SK-N-SH treated with all-trans-retinoic acid at 6 μM for 48 hours (cell line): ENCODE results near the gene MRPL9.

Experiments used
- ZFP3 ChIP-seq: fragments of 250-450 bp; sonication (Bioruptor Pico); IDR thresholded peaks from 2 replicates; pipeline ENCODE4 v1.5.0; 2020; ENCODE audit warnings: mild to moderate bottlenecking, moderate library complexity
- ZFP30 ChIP-seq: fragments of 450-650 bp; formaldehyde crosslinking; IDR thresholded peaks from 2 replicates; pipeline ENCODE4 v1.5.0; 2022; ENCODE audit warnings: mild to moderate bottlenecking, moderate library complexity
- ZNF8 ChIP-seq: fragments of 450-650 bp; formaldehyde crosslinking; IDR thresholded peaks from 2 replicates; pipeline ENCODE4 v1.5.0; 2020; ENCODE audit warnings: mild to moderate bottlenecking, moderate library complexity
- TF ChIP-seq, protein P1 (sequence below): fragments of 250-450 bp; sonication (Bioruptor Pico); IDR thresholded peaks from 2 replicates; pipeline ENCODE4 v1.5.1; 2020; ENCODE audit warnings: low read depth, mild to moderate bottlenecking, moderate library complexity

DNA sequence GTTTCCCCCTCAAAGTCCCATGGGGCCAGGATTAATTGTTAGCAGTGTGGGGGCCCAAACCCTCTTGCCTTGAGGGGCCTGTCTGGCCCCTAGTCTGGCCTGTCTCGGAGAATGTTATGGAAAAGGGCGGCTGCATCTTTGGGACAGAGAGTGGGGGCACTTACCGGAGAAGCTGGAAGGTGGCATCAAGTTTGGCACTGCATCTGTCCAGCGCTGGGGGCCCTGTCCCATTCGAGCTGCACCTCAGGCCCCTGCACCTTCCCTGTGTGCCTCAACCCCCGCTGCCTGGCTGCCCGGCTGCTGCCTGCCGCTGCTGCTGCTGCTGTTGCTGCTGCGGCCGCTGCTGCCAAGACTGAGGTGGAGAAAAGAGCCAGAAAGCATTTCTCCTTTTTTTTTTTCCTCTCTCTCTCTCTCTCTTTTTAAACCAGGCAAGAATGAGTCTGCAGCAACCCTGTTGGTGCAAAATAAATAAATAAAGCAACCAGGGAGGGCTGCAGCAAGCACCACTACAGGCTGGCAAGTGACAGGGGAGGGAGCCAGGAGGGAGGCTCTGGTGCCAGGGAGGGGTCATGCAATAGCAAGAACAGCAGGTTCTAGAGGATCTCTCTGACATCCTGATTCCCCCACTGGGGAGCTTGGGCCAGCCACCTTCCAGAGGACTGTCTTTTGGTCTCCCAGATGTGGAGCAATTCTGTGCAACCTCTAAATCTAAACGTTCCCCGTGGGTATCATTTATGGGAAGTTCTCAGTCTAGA is 41.9 kb upstream of the MRPL9 start, which contains the start of gene LINGO4:
- TF ChIP-seq ZFP30 (no peak), ZNF8 (CRISPR knock-in tag) (no peak), ZFP3 (CRISPR knock-in tag) (no peak)
- TF ChIP-seq, protein P1, sequence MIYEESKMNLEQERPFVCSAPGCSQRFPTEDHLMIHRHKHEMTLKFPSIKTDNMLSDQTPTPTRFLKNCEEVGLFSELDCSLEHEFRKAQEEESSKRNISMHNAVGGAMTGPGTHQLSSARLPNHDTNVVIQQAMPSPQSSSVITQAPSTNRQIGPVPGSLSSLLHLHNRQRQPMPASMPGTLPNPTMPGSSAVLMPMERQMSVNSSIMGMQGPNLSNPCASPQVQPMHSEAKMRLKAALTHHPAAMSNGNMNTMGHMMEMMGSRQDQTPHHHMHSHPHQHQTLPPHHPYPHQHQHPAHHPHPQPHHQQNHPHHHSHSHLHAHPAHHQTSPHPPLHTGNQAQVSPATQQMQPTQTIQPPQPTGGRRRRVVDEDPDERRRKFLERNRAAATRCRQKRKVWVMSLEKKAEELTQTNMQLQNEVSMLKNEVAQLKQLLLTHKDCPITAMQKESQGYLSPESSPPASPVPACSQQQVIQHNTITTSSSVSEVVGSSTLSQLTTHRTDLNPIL (CRISPR knock-in tag) = no peak
